Lower lobe of right lung (tissue), 2 donors: ENCODE measurements around the gene KRTAP10-10. TPM values are rescaled to one million over a fixed set of nuclear protein-coding genes. Genes with fewer than 3 reads are reported as not detected.

Experiments used
- ATAC-seq, 2 donors: fragments of 200-7000 bp; cut with Tn5 transposase; one replicate each; pipeline ENCODE4 v1.9.1; 2020 to 2022; ENCODE audit warnings: mild to moderate bottlenecking in 2 of 2, moderate library complexity in 2 of 2
- DNase-seq: peaks from one replicate; pipeline ENCODE4 v3.0.0-alpha.2; 2020
- H3K27ac ChIP-seq: fragments of 200-600 bp; one replicate; pipeline ENCODE4 v1.8.0; 2022
- H3K27me3 ChIP-seq: fragments of 200-600 bp; one replicate; pipeline ENCODE4 v1.8.0; 2022; ENCODE audit warnings: low read depth
- H3K36me3 ChIP-seq: fragments of 200-600 bp; one replicate; pipeline ENCODE4 v1.8.0; 2022; ENCODE audit warnings: mild to moderate bottlenecking
- H3K4me1 ChIP-seq: fragments of 200-600 bp; one replicate; pipeline ENCODE4 v1.8.0; 2022
- H3K4me3 ChIP-seq: fragments of 200-600 bp; one replicate; pipeline ENCODE4 v1.8.0; 2022; ENCODE audit warnings: mild to moderate bottlenecking
- H3K9me3 ChIP-seq: fragments of 200-600 bp; one replicate; pipeline ENCODE4 v1.8.0; 2022
- CTCF ChIP-seq: fragments of 200-600 bp; IDR thresholded peaks from one replicate; pipeline ENCODE4 v1.8.0; 2022; ENCODE audit warnings: antibody characterized with exemption, mild to moderate bottlenecking
- intact Hi-C: fragments of 100-400 bp; cut with DNase I; formaldehyde crosslinking; loops from one replicate; pipeline ENCODE4 v1.11.0; 2022
- total RNA-seq: library from RNA; stranded (reverse); fragmentation: NEBNext Ultra II Directional; extraction: Animal tissue kit (Norgen Biotek cat#: 25700); gene quantifications from one replicate; pipeline ENCODE4 v1.2.1, GENCODE V29; 2021
- donor health status: DM: no; HTN: yes; CAD: no; lungs with severe emphysema.

KRTAP10-10 gene
- total RNA-seq, 1 donor from 2014 or later, result not detected

- Histone ChIP-seq H3K36me3 (no peaks in the 10 kb centered on the region), H3K4me1 (no peaks in the 10 kb centered on the region), H3K27ac (no peak overlapping the region), H3K9me3 (peaks cover 7% of the 10 kb centered on the region), H3K4me3 (no peak overlapping the region), H3K27me3 (no peaks in the 10 kb centered on the region)
- no peak for TF ChIP-seq CTCF
- DNase-seq, result no peak
- intact Hi-C loops, result no loop called here
- ATAC-seq, result no peak
These were observed 20.6 kb upstream of the KRTAP10-10 start for GRCh38 chr21:44616591-44616926.

GRCh38 chr21:44617071-44617501 is 20.1 kb upstream of the KRTAP10-10 start:
- H3K4me3 ChIP-seq, result no peak overlapping the region

GRCh38 chr21:44618504-44618903 is 18.7 kb upstream of the KRTAP10-10 start:
- H3K27ac ChIP-seq, result no peak overlapping the region
- H3K4me3 ChIP-seq, result no peak overlapping the region
- peak; percentile 54 to 71 for ATAC-seq
- H3K4me1 ChIP-seq, result no peaks in the 10 kb centered on the region
- no peaks in the 10 kb centered on the region for H3K36me3 ChIP-seq
- intact Hi-C loops, result no loop called here
- peak; percentile 53 for DNase-seq
- no peaks in the 10 kb centered on the region for H3K27me3 ChIP-seq
- peak; percentile 27 for TF ChIP-seq CTCF
- peaks cover 11% of the 10 kb centered on the region for H3K9me3 ChIP-seq

More at GRCh38 chr21:44617071-44617501, 20.1 kb upstream of the KRTAP10-10 start:
- Histone ChIP-seq H3K27me3 (no peaks in the 10 kb centered on the region), H3K9me3 (peaks cover 4% of the 10 kb centered on the region), H3K36me3 (no peaks in the 10 kb centered on the region), H3K27ac (no peak overlapping the region), H3K4me1 (no peaks in the 10 kb centered on the region)
- TF ChIP-seq CTCF, result no peak
- DNase-seq, result no peak
- no peak for ATAC-seq
- intact Hi-C loops, result no loop called here

- intact Hi-C loops, result no loop called here
- Histone ChIP-seq H3K27me3 (no peaks in the 10 kb centered on the region), H3K9me3 (peaks cover 13% of the 10 kb centered on the region), H3K4me3 (no peak overlapping the region), H3K36me3 (no peaks in the 10 kb centered on the region), H3K4me1 (no peaks in the 10 kb centered on the region), H3K27ac (no peak overlapping the region)
- no peak for TF ChIP-seq CTCF
- no peak for DNase-seq
- ATAC-seq, result peak; percentile 21 to 58
These were observed 18.2 kb upstream of the KRTAP10-10 start for GRCh38 chr21:44618909-44619308.

GRCh38 chr21:44619886-44620285 is 17.3 kb upstream of the KRTAP10-10 start:
- no peaks in the 10 kb centered on the region for H3K4me1 ChIP-seq
- H3K27me3 ChIP-seq, result no peaks in the 10 kb centered on the region
- no peak for DNase-seq
- no peak overlapping the region for H3K4me3 ChIP-seq
- H3K36me3 ChIP-seq, result no peaks in the 10 kb centered on the region
- peaks cover 13% of the 10 kb centered on the region for H3K9me3 ChIP-seq
- H3K27ac ChIP-seq, result no peak overlapping the region
- no peak for ATAC-seq
- TF ChIP-seq CTCF, result no peak
- intact Hi-C loops, result no loop called here

GRCh38 chr21:44623575-44623974 is 13.6 kb upstream of the KRTAP10-10 start:
- Histone ChIP-seq H3K36me3 (no peaks in the 10 kb centered on the region), H3K4me3 (no peak overlapping the region), H3K4me1 (no peaks in the 10 kb centered on the region), H3K9me3 (peaks cover 13% of the 10 kb centered on the region), H3K27ac (no peak overlapping the region), H3K27me3 (peaks cover 14% of the 10 kb centered on the region)
- ATAC-seq, result no peak
- intact Hi-C loops, result no loop called here
- DNase-seq, result no peak
- TF ChIP-seq CTCF, result no peak
